Ureter (tissue), 1 donor: Measurements from ENCODE around the gene GABRQ. TPM values are rescaled to one million over a fixed set of nuclear protein-coding genes. Genes with fewer than 3 reads are reported as not detected.

Experiments
- DNase-seq: peaks from one replicate; pipeline ENCODE4 v3.0.0-alpha.2; 2020; ENCODE audit warnings: low spot score
- total RNA-seq: library from RNA; stranded (reverse); gene quantifications from one replicate; pipeline ENCODE4 v1.2.4, GENCODE V29; 2023
- donor health status: DM: yes; HTN: yes; CAD: no.

GABRQ gene
- 0.26 TPM for total RNA-seq

GRCh38 chrX:152637649-152638442 lies at the start of gene GABRQ:
Gene GABRQ (plus strand): TSS chrX:152637895. CDS start chrX:152638203, 308 bp downstream.
- DNase-seq = peak; percentile 43

GRCh38 chrX:152588206-152588605 lies 49.5 kb upstream of the GABRQ start:
- no peak for DNase-seq

GRCh38 chrX:152600853-152601633 lies 36.7 kb upstream of the GABRQ start:
- no peak for DNase-seq

GRCh38 chrX:152601848-152602616 lies 35.7 kb upstream of the GABRQ start:
- no peak for DNase-seq

- DNase-seq = no peak
Measured at GRCh38 chrX:152614791-152615190, 22.9 kb upstream of the GABRQ start.

GRCh38 chrX:152619897-152620296 lies 17.8 kb upstream of the GABRQ start:
- DNase-seq = no peak

- DNase-seq = peak; percentile 51
Measured at GRCh38 chrX:152632445-152633097, 5.1 kb upstream of the GABRQ start.

GRCh38 chrX:152635941-152636340 lies 1.8 kb upstream of the GABRQ start:
- peak; percentile 51 for DNase-seq

GRCh38 chrX:152638443-152638904 lies 779 bp downstream of the GABRQ start:
- no peak for DNase-seq

- no peak for DNase-seq
Measured at GRCh38 chrX:152639426-152639825, 1.7 kb downstream of the GABRQ start.

GRCh38 chrX:152640034-152640818 lies 2.5 kb downstream of the GABRQ start:
- no peak for DNase-seq

- DNase-seq = no peak
Measured at GRCh38 chrX:152641256-152641875, 3.7 kb downstream of the GABRQ start.

- no peak for DNase-seq
Measured at GRCh38 chrX:152641996-152642395, 4.3 kb downstream of the GABRQ start.

- DNase-seq = no peak
Measured at GRCh38 chrX:152642931-152643564, 5.4 kb downstream of the GABRQ start.

- no peak for DNase-seq
Measured at GRCh38 chrX:152646961-152647360, 9.3 kb downstream of the GABRQ start.

- no peak for DNase-seq
Measured at GRCh38 chrX:152647978-152648377, 10.3 kb downstream of the GABRQ start.

GRCh38 chrX:152652060-152652459 lies 14.4 kb downstream of the GABRQ start:
- DNase-seq = no peak

GRCh38 chrX:152652467-152652866 lies 14.8 kb downstream of the GABRQ start:
- no peak for DNase-seq

GRCh38 chrX:152656087-152656486 lies 18.4 kb downstream of the GABRQ start:
- DNase-seq = no peak

- no peak for DNase-seq
Measured at GRCh38 chrX:152656890-152657289, 19.2 kb downstream of the GABRQ start.
